Natural killer cell (primary cell): ENCODE results near the gene QRICH1. TPM values are rescaled to one million over a fixed set of nuclear protein-coding genes. Genes with fewer than 3 reads are reported as not detected.

Experiments
- ATAC-seq, 3 donors: fragments of 150-1000 bp in 2 of 3; fragments of 200-7000 bp in 1 of 3; cut with Tn5 transposase; 1 replicate in 1 of 3; 2 replicates in 2 of 3; pipeline ENCODE4 v1.10.0; 2021; ENCODE audit warnings: mild to moderate bottlenecking in 2 of 3, moderate library complexity in 2 of 3
- DNase-seq, 2 donors: peaks; one replicate each; pipeline versions ENCODE4 v3.0.0 to v3.0.0-alpha.2; 2013 to 2021; ENCODE audit warnings: mixed read lengths in 1 of 2
- H3K27ac ChIP-seq: one replicate; pipeline ENCODE4 v1.5.1; 2013; ENCODE audit warnings: mild to moderate bottlenecking, low read length
- H3K27me3 ChIP-seq: one replicate; pipeline ENCODE4 v1.6.1; 2013; ENCODE audit warnings: low read length; ENCODE audit not compliant: control insufficient read depth, insufficient read depth
- H3K36me3 ChIP-seq: one replicate; pipeline ENCODE4 v1.6.1; 2013; ENCODE audit warnings: low read length; ENCODE audit not compliant: control insufficient read depth, insufficient read depth
- H3K4me1 ChIP-seq: one replicate; pipeline ENCODE4 v1.6.1; 2013; ENCODE audit warnings: low read length; ENCODE audit not compliant: control insufficient read depth, insufficient read depth
- H3K4me3 ChIP-seq: one replicate; pipeline ENCODE4 v1.5.1; 2013; ENCODE audit warnings: low read length
- H3K9me3 ChIP-seq: one replicate; pipeline ENCODE4 v1.6.1; 2013; ENCODE audit warnings: low read length; ENCODE audit not compliant: control insufficient read depth, insufficient read depth
- H3K27ac Mint-ChIP-seq, 2 donors: one replicate each; pipeline ENCODE4 v1.8.0; 2022; ENCODE audit warnings: mild to moderate bottlenecking in 2 of 2, mixed read lengths in 2 of 2, moderate library complexity in 1 of 2
- H3K27me3 Mint-ChIP-seq, 2 donors: one replicate each; pipeline ENCODE4 v1.8.0; 2022; ENCODE audit warnings: low read depth in 2 of 2, mixed read lengths in 2 of 2
- H3K36me3 Mint-ChIP-seq: one replicate; pipeline ENCODE4 v1.8.0; 2022; ENCODE audit warnings: mixed read lengths
- H3K4me1 Mint-ChIP-seq, 2 donors: one replicate each; pipeline ENCODE4 v1.8.0; 2022; ENCODE audit warnings: mixed read lengths in 2 of 2
- H3K4me3 Mint-ChIP-seq: one replicate; pipeline ENCODE4 v1.8.0; 2022; ENCODE audit warnings: mild to moderate bottlenecking, moderate library complexity, mixed read lengths
- H3K9me3 Mint-ChIP-seq, 2 donors: one replicate each; pipeline ENCODE4 v1.8.0; 2022; ENCODE audit warnings: mixed read lengths in 2 of 2
- CTCF ChIP-seq: fragments of 200-600 bp; IDR thresholded peaks from one replicate; pipeline ENCODE4 v1.8.0; 2022; ENCODE audit warnings: antibody characterized with exemption
- WGBS: methylation state at CpG from one replicate; pipeline ENCODE4 v1.1.7; 2013; ENCODE audit warnings: missing lambda C conversion rate; ENCODE audit not compliant: insufficient coverage; 5-methylcytosine and 5-hydroxymethylcytosine counted together
- intact Hi-C: fragments of 100-400 bp; cut with micrococcal nuclease; formaldehyde crosslinking; loops from one replicate; pipeline ENCODE4 v1.14.2; 2022
- total RNA-seq, 4 donors: library from RNA; stranded (reverse); fragments of 120-200 nt in 1 of 4; gene quantifications; one replicate each; pipeline versions ENCODE4 v1.2.3 to v1.2.4, GENCODE V29; 2013 to 2022

Gene QRICH1
- total RNA-seq, 3 donors from 2014 or later (not counting 1 experiment from before 2014, with no cell fraction given) = 220 to 230 (median 227) TPM

DNA sequence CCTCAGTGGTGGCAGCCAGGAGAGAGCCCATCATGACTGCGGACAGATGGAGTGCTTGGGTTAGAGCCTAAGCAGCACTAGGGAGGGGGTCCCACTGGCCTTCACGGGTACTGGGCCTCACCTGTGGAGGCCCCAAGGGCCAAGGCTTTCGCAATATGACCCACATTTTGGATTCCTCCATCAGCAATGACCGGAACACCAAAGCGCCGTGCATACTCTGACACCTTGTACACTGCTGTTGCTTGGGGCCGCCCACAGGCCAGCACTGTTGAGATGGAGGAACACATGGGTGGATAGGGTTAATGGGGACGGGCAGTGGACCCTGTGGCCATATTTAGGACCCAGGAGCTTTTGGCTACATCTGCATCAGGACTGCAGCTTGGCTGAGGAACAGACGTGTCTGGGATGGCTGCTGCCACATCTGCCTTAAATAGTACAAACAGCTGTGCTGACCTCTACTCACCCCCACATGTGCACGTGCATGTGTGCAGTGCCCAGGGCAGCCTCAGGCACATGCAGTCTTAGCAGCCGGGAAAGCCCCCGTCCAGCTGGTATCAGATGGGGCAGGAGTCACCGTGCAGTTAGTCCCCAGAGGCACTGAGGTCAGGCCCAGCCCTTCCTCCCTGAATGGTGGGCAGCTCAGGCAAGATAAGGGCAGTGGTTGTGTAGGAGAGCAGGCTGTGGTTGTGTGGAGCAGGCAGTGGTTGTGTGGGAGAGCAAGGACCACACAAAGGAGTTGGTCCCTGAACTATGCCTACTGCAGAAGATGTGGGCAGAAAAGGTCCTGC, 68.7 kb downstream of the QRICH1 start:
- WGBS = 80% methylated on average over 13 of the region's 13 CpGs
- ATAC-seq (no peak), DNase-seq (no peak)
- H3K4me1 Mint-ChIP-seq = peaks cover 38 to 57% of the 10 kb centered on the region in 2 donors
- Histone ChIP-seq H3K4me1 (peaks cover 32% of the 10 kb centered on the region), H3K9me3 (no peaks in the 10 kb centered on the region), H3K27me3 (no peaks in the 10 kb centered on the region), H3K27ac (no peak overlapping the region), H3K36me3 (peaks cover 30% of the 10 kb centered on the region), H3K4me3 (no peak overlapping the region)
- no peaks in the 10 kb centered on the region for H3K9me3 Mint-ChIP-seq
- no peaks in the 10 kb centered on the region for H3K36me3 Mint-ChIP-seq
- intact Hi-C loops = no loop called here
- no peak for TF ChIP-seq CTCF
- no peaks in the 10 kb centered on the region for H3K27me3 Mint-ChIP-seq
- H3K4me3 Mint-ChIP-seq = no peak overlapping the region
- peak overlapping the region; percentile 71 to 95 for H3K27ac Mint-ChIP-seq

GRCh38 chr3:49024449-49024848, 69.4 kb downstream of the QRICH1 start:
- no peaks in the 10 kb centered on the region for H3K27me3 ChIP-seq
- no peaks in the 10 kb centered on the region for H3K9me3 ChIP-seq
- H3K27me3 Mint-ChIP-seq = no peaks in the 10 kb centered on the region
- H3K4me3 ChIP-seq = no peak overlapping the region
- H3K36me3 Mint-ChIP-seq = no peaks in the 10 kb centered on the region
- no peak for ATAC-seq
- H3K4me3 Mint-ChIP-seq = peak overlapping the region; percentile 13
- peaks cover 34 to 55% of the 10 kb centered on the region in 2 donors for H3K4me1 Mint-ChIP-seq
- peaks cover 39% of the 10 kb centered on the region for H3K4me1 ChIP-seq
- H3K27ac ChIP-seq = no peak overlapping the region
- H3K36me3 ChIP-seq = peaks cover 26% of the 10 kb centered on the region
- 90% methylated on average over 5 of the region's 5 CpGs for WGBS
- no peak for TF ChIP-seq CTCF
- no peak for DNase-seq
- H3K27ac Mint-ChIP-seq = peak overlapping the region in 1 of 2 donors; percentile 95
- H3K9me3 Mint-ChIP-seq = no peaks in the 10 kb centered on the region
- intact Hi-C loops = loop anchor here (5.0 kb wide), 1 partner anchor 37 kb away; no protein-coding TSS in a partner anchor

GRCh38 chr3:49023775-49024174, 70.1 kb downstream of the QRICH1 start:
- H3K36me3 ChIP-seq = peaks cover 26% of the 10 kb centered on the region
- 91% methylated on average over 4 of the region's 4 CpGs for WGBS
- no peak overlapping the region for H3K4me3 ChIP-seq
- ATAC-seq = no peak
- intact Hi-C loops = loop anchor here (5.0 kb wide), 1 partner anchor 36 kb away; no protein-coding TSS in a partner anchor
- peaks cover 27 to 48% of the 10 kb centered on the region in 2 donors for H3K4me1 Mint-ChIP-seq
- no peak for TF ChIP-seq CTCF
- H3K27me3 ChIP-seq = no peaks in the 10 kb centered on the region
- H3K4me1 ChIP-seq = peaks cover 40% of the 10 kb centered on the region
- no peak overlapping the region for H3K27ac ChIP-seq
- H3K9me3 ChIP-seq = no peaks in the 10 kb centered on the region
- peak overlapping the region; percentile 84 for H3K4me3 Mint-ChIP-seq
- H3K27me3 Mint-ChIP-seq = no peaks in the 10 kb centered on the region
- no peaks in the 10 kb centered on the region for H3K9me3 Mint-ChIP-seq
- H3K36me3 Mint-ChIP-seq = no peaks in the 10 kb centered on the region
- H3K27ac Mint-ChIP-seq = peak overlapping the region in 1 of 2 donors; percentile 95
- no peak for DNase-seq
